ENCODE results near the gene TRH. TPM values are rescaled to one million over a fixed set of nuclear protein-coding genes. Genes with fewer than 3 reads are reported as not detected.

The TRH gene
- total RNA-seq, 6 donors from 2014 or later = 0.13 to 0.55 (median 0.32) TPM; not detected in 2

- Histone ChIP-seq H3K9me3 (no peaks in the 10 kb centered on the region), H3K4me3 (no peak overlapping the region), H3K36me3 (no peaks in the 10 kb centered on the region), H3K27ac (no peak overlapping the region), H3K27me3 (no peaks in the 10 kb centered on the region), H3K4me1 (no peaks in the 10 kb centered on the region)
- 72 to 88% methylated on average over 5 of the region's 5 CpGs for WGBS, 2 donors
- no peak for DNase-seq
- no peak for ATAC-seq (ENCODE audit: low FRiP score in 2 of 2)
- no peak for TF ChIP-seq CTCF (IDR thresholded peaks at IDR 0.05)
- no peak for TF ChIP-seq POLR2AphosphoS5 (IDR thresholded peaks at IDR 0.05)
- TF ChIP-seq POLR2A (IDR thresholded peaks at IDR 0.05) = no peak
- no peak for TF ChIP-seq EP300 (IDR thresholded peaks at IDR 0.05)
Measured at GRCh38 chr3:129967761-129968160, 6.8 kb upstream of the TRH start.

GRCh38 chr3:129971351-129972052 is 3.0 kb upstream of the TRH start:
- ATAC-seq (ENCODE audit: low FRiP score in 2 of 2) (no peak), DNase-seq (no peak)
- TF ChIP-seq POLR2AphosphoS5 (IDR thresholded peaks at IDR 0.05) (no peak), CTCF (IDR thresholded peaks at IDR 0.05) (no peak), EP300 (IDR thresholded peaks at IDR 0.05) (no peak), POLR2A (IDR thresholded peaks at IDR 0.05) (no peak)
- Histone ChIP-seq H3K27me3 (peaks cover 0 to 23% (median 18%) of the 10 kb centered on the region in 4 donors), H3K27ac (no peak overlapping the region), H3K4me1 (peaks cover 16 to 21% (median 18%) of the 10 kb centered on the region in 4 donors), H3K4me3 (no peak overlapping the region), H3K36me3 (no peaks in the 10 kb centered on the region), H3K9me3 (no peaks in the 10 kb centered on the region)
- WGBS, 2 donors = 54% methylated on average over 7 to 8 of the region's 8 CpGs

GRCh38 chr3:129972301-129972700 is 2.2 kb upstream of the TRH start:
- TF ChIP-seq POLR2A (IDR thresholded peaks at IDR 0.05) (no peak), POLR2AphosphoS5 (IDR thresholded peaks at IDR 0.05) (no peak), EP300 (IDR thresholded peaks at IDR 0.05) (no peak), CTCF (IDR thresholded peaks at IDR 0.05) (no peak)
- Histone ChIP-seq H3K27me3 (peaks cover 0 to 30% (median 23%) of the 10 kb centered on the region in 4 donors), H3K4me3 (no peak overlapping the region), H3K4me1 (peaks cover 16 to 21% (median 18%) of the 10 kb centered on the region in 4 donors), H3K9me3 (no peaks in the 10 kb centered on the region), H3K27ac (no peak overlapping the region), H3K36me3 (no peaks in the 10 kb centered on the region)
- 94 to 98% methylated on average over 2 of the region's 2 CpGs for WGBS, 2 donors
- DNase-seq (no peak), ATAC-seq (ENCODE audit: low FRiP score in 2 of 2) (no peak)

- Histone ChIP-seq H3K27ac (no peak overlapping the region), H3K9me3 (no peaks in the 10 kb centered on the region), H3K27me3 (peaks cover 0 to 31% (median 23%) of the 10 kb centered on the region in 4 donors), H3K36me3 (no peaks in the 10 kb centered on the region), H3K4me1 (peaks cover 16 to 21% (median 18%) of the 10 kb centered on the region in 4 donors), H3K4me3 (peak overlapping the region in 3 of 4 donors; percentile 15 to 41 (median 27))
- no peak for ATAC-seq (ENCODE audit: low FRiP score in 2 of 2)
- no peak for DNase-seq
- 37 to 38% methylated on average over 32 to 38 of the region's 39 CpGs for WGBS, 2 donors
- TF ChIP-seq POLR2A (IDR thresholded peaks at IDR 0.05) = no peak
Measured at GRCh38 chr3:129973853-129974563, 512 bp upstream of the TRH start.

GRCh38 chr3:129974833-129975704 is 549 bp downstream of the TRH start:
- Histone ChIP-seq H3K4me1 (peaks cover 16 to 21% (median 18%) of the 10 kb centered on the region in 4 donors), H3K27ac (no peak overlapping the region), H3K9me3 (no peaks in the 10 kb centered on the region), H3K27me3 (peaks cover 0 to 31% (median 23%) of the 10 kb centered on the region in 4 donors), H3K36me3 (no peaks in the 10 kb centered on the region), H3K4me3 (peak overlapping the region in 3 of 4 donors; percentile 15 to 41 (median 27))
- peak; percentile 31 to 85 for DNase-seq
- TF ChIP-seq POLR2AphosphoS5 (IDR thresholded peaks at IDR 0.05) (no peak), CTCF (IDR thresholded peaks at IDR 0.05) (no peak), EP300 (IDR thresholded peaks at IDR 0.05) (no peak), POLR2A (IDR thresholded peaks at IDR 0.05) (no peak)
- 2 to 4% methylated on average over 26 to 61 of the region's 71 CpGs for WGBS, 2 donors
- peak in 1 of 2 donors; percentile 60 for ATAC-seq (ENCODE audit: low FRiP score in 2 of 2)

All from upper lobe of left lung (tissue), 6 donors.